Gastroesophageal sphincter (tissue), 4 donors: ENCODE results near the gene MLST8. TPM values are rescaled to one million over a fixed set of nuclear protein-coding genes. Genes with fewer than 3 reads are reported as not detected.

Experiments used
- ATAC-seq: fragments of 150-250 bp; one replicate; pipeline ENCODE4 v1.9.1; 2016; ENCODE audit warnings: mild to moderate bottlenecking, moderate library complexity
- H3K27ac ChIP-seq, 4 donors: fragments of 200-600 bp; sonication (generic) in 3 of 4; 1 replicate in 3 of 4; 2 replicates in 1 of 4; pipeline ENCODE4 v1.5.1; 2016 to 2019
- H3K27me3 ChIP-seq: fragments of 200-600 bp; sonication (generic); one replicate; pipeline ENCODE4 v1.5.1; 2019
- H3K36me3 ChIP-seq, 2 donors: fragments of 200-600 bp; sonication (generic); one replicate each; pipeline ENCODE4 v1.5.1; 2019; ENCODE audit warnings: control low read depth in 1 of 2
- H3K4me1 ChIP-seq, 3 donors: fragments of 200-600 bp; sonication (generic); 1 replicate in 2 of 3; 2 replicates in 1 of 3; pipeline ENCODE4 v1.5.1; 2016 to 2019; ENCODE audit warnings: control low read depth in 2 of 3
- H3K4me3 ChIP-seq, 2 donors: fragments of 200-600 bp; sonication (generic); one replicate each; pipeline ENCODE4 v1.5.1; 2019; ENCODE audit warnings: mild to moderate bottlenecking in 1 of 2, moderate library complexity in 1 of 2
- H3K9me3 ChIP-seq, 3 donors: fragments of 200-600 bp; sonication (generic); one replicate each; pipeline ENCODE4 v1.5.1; 2017 to 2019; ENCODE audit warnings: control low read depth in 2 of 3
- EP300 ChIP-seq: sonication (generic); formaldehyde crosslinking; IDR thresholded peaks from one replicate; pipeline ENCODE4 v1.6.1; 2017; ENCODE audit warnings: antibody characterized with exemption, mild to moderate bottlenecking
- POLR2A ChIP-seq, 2 donors: fragments of 450-650 bp; IDR thresholded peaks; one replicate each; pipeline ENCODE4 v1.6.1; 2017; ENCODE audit warnings: antibody characterized with exemption in 2 of 2, mild to moderate bottlenecking in 2 of 2, moderate library complexity in 1 of 2
- POLR2AphosphoS5 ChIP-seq: sonication (generic); formaldehyde crosslinking; IDR thresholded peaks from one replicate; pipeline ENCODE4 v1.6.1; 2017; ENCODE audit warnings: antibody characterized with exemption
- WGBS, 2 donors: methylation state at CpG; one replicate each; pipeline ENCODE4 v1.1.5; 2018; ENCODE audit warnings: low coverage in 1 of 2; 5-methylcytosine and 5-hydroxymethylcytosine counted together
- total RNA-seq, 4 donors: library from RNA; depleted of rRNA; stranded (reverse); fragments of >200 nt; gene quantifications; one replicate each; pipeline ENCODE4 v1.1.0, GENCODE V29; 2016
- TF ChIP-seq, protein P1 (sequence below), 4 experiments: fragments of 200-600 bp in 2 of 4; fragments of 450-650 bp in 2 of 4; sonication (generic) in 1 of 4; IDR thresholded peaks; one replicate each; pipeline ENCODE4 v1.5.1; 2017 to 2019; ENCODE audit warnings: antibody characterized with exemption in 4 of 4, mild to moderate bottlenecking in 2 of 4, moderate library complexity in 2 of 4

Gene MLST8
- total RNA-seq, 4 donors from 2014 or later = 29.0 to 50.8 (median 34.1) TPM

DNA sequence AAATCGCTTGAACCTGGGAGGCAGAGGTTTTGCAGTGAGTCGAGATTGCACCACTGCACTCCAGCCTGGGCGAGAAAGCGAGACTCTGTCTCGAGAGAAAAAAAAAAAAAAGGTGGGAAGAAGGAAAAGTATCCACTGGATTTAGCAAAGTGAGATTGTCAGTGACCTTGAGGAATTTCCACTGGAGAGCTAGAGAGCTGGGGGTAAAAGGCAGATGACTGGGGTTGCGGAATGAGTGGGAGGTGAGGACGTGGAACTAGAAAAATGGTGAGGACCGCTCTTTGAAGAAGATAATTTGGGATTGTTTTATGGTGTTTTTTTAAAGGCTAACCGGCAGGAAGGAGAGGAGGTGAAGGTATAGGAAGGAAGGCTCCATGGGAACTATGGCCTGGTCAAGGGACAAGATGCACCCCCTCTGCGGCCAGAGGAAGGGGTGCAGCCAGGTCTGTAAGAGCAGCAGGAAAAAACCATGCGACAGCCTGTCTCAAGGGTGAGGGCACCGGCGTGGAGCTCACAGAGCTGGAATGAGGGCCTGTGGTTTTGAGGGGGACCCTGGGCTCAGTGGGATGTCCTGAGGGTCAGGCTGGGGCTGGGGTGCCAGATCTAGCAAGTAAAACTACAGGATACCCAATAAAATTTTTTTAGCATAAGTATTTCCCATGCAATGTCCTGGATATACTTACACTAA lies 694 bp upstream of the MLST8 start:
- peak overlapping the region; percentile 78 to 87 for H3K4me3 ChIP-seq
- ATAC-seq = no peak
- 64 to 74% methylated on average over 6 to 9 of the region's 13 CpGs for WGBS, 2 donors
- TF ChIP-seq EP300 (no peak), POLR2AphosphoS5 (no peak), POLR2A (IDR thresholded peaks at IDR 0.05) (no peak)
- TF ChIP-seq, protein P1, sequence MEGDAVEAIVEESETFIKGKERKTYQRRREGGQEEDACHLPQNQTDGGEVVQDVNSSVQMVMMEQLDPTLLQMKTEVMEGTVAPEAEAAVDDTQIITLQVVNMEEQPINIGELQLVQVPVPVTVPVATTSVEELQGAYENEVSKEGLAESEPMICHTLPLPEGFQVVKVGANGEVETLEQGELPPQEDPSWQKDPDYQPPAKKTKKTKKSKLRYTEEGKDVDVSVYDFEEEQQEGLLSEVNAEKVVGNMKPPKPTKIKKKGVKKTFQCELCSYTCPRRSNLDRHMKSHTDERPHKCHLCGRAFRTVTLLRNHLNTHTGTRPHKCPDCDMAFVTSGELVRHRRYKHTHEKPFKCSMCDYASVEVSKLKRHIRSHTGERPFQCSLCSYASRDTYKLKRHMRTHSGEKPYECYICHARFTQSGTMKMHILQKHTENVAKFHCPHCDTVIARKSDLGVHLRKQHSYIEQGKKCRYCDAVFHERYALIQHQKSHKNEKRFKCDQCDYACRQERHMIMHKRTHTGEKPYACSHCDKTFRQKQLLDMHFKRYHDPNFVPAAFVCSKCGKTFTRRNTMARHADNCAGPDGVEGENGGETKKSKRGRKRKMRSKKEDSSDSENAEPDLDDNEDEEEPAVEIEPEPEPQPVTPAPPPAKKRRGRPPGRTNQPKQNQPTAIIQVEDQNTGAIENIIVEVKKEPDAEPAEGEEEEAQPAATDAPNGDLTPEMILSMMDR (IDR thresholded peaks at IDR 0.05) = no peak
- peaks cover 0 to 27% (median 14%) of the 10 kb centered on the region in 3 donors for H3K4me1 ChIP-seq
- H3K27me3 ChIP-seq = no peaks in the 10 kb centered on the region
- H3K27ac ChIP-seq = peak overlapping the region; percentile 94 to 100 (median 98)
- H3K36me3 ChIP-seq = peaks cover 0 to 32% of the 10 kb centered on the region in 2 donors
- no peaks in the 10 kb centered on the region for H3K9me3 ChIP-seq

GRCh38 chr16:2205967-2206313 lies 686 bp downstream of the MLST8 start:
- TF ChIP-seq, protein P1 (IDR thresholded peaks at IDR 0.05) = no peak
- TF ChIP-seq POLR2AphosphoS5 (no peak), POLR2A (IDR thresholded peaks at IDR 0.05) (no peak), EP300 (no peak)
- Histone ChIP-seq H3K4me3 (peak overlapping the region; percentile 78 to 87), H3K36me3 (peaks cover 0 to 37% of the 10 kb centered on the region in 2 donors), H3K27me3 (no peaks in the 10 kb centered on the region), H3K27ac (peak overlapping the region; percentile 94 to 100 (median 98)), H3K4me1 (peaks cover 0 to 27% (median 14%) of the 10 kb centered on the region in 3 donors), H3K9me3 (no peaks in the 10 kb centered on the region)
- WGBS, 2 donors = no CpG with 5 or more reads among the region's 16 CpGs
- peak; percentile 4 for ATAC-seq

- Histone ChIP-seq H3K4me3 (peak overlapping the region in 1 of 2 donors; percentile 78), H3K36me3 (peaks cover 0 to 37% of the 10 kb centered on the region in 2 donors), H3K4me1 (peaks cover 0 to 27% (median 14%) of the 10 kb centered on the region in 3 donors), H3K27ac (peak overlapping the region in 3 of 4 donors; percentile 98 to 100 (median 98)), H3K27me3 (no peaks in the 10 kb centered on the region), H3K9me3 (no peaks in the 10 kb centered on the region)
- 60% methylated on average over 1 of the region's 18 CpGs; no CpG with 5 or more reads in 1 of the 2 donors for WGBS, 2 donors
- no peak for ATAC-seq
- TF ChIP-seq EP300 = no peak
- TF ChIP-seq POLR2A (IDR thresholded peaks at IDR 0.05) = no peak
- no peak for TF ChIP-seq POLR2AphosphoS5
- TF ChIP-seq, protein P1 (IDR thresholded peaks at IDR 0.05) = no peak
Observed at GRCh38 chr16:2206420-2206779, 1.1 kb downstream of the MLST8 start.

GRCh38 chr16:2206780-2207433 lies 1.7 kb downstream of the MLST8 start:
- 76% methylated on average over 5 of the region's 23 CpGs; no CpG with 5 or more reads in 1 of the 2 donors for WGBS, 2 donors
- TF ChIP-seq POLR2AphosphoS5 (no peak), EP300 (no peak), POLR2A (IDR thresholded peaks at IDR 0.05) (no peak)
- TF ChIP-seq, protein P1 (IDR thresholded peaks at IDR 0.05) = no peak
- peak overlapping the region in 1 of 4 donors; percentile 98 for H3K27ac ChIP-seq
- peaks cover 0 to 38% of the 10 kb centered on the region in 2 donors for H3K36me3 ChIP-seq
- H3K27me3 ChIP-seq = no peaks in the 10 kb centered on the region
- no peak for ATAC-seq
- no peak overlapping the region for H3K4me3 ChIP-seq
- H3K4me1 ChIP-seq = peaks cover 0 to 29% (median 14%) of the 10 kb centered on the region in 3 donors
- no peaks in the 10 kb centered on the region for H3K9me3 ChIP-seq
